ENCODE results near the gene PDZD2.

Gene PDZD2

GRCh38 chr5:32083981-32084430, 445.1 kb downstream of the PDZD2 start:
- Histone ChIP-seq H3K27me3 (ENCODE audit: control insufficient read depth, insufficient read depth, low read length) (no peaks in the 10 kb centered on the region), H3K9ac (ENCODE audit: low read depth, low read length) (no peak overlapping the region), H3K4me3 (ENCODE audit: low read depth, low read length) (no peak overlapping the region), H3K4me1 (ENCODE audit: control insufficient read depth, insufficient read depth, low read length) (no peaks in the 10 kb centered on the region), H3K9me3 (ENCODE audit: control insufficient read depth, insufficient read depth, low read length) (no peaks in the 10 kb centered on the region), H3K36me3 (ENCODE audit: control insufficient read depth, insufficient read depth, low read length) (no peaks in the 10 kb centered on the region)

- Histone ChIP-seq H3K4me1 (ENCODE audit: control insufficient read depth, insufficient read depth, low read length) (no peaks in the 10 kb centered on the region), H3K27me3 (ENCODE audit: control insufficient read depth, insufficient read depth, low read length) (no peaks in the 10 kb centered on the region), H3K9ac (ENCODE audit: low read depth, low read length) (no peak overlapping the region), H3K4me3 (ENCODE audit: low read depth, low read length) (no peak overlapping the region), H3K9me3 (ENCODE audit: control insufficient read depth, insufficient read depth, low read length) (no peaks in the 10 kb centered on the region), H3K36me3 (ENCODE audit: control insufficient read depth, insufficient read depth, low read length) (no peaks in the 10 kb centered on the region)
Measured at GRCh38 chr5:32087086-32088082, 448.5 kb downstream of the PDZD2 start.

- no peak overlapping the region for H3K9ac ChIP-seq (ENCODE audit: low read depth, low read length)
- H3K36me3 ChIP-seq (ENCODE audit: control insufficient read depth, insufficient read depth, low read length): no peaks in the 10 kb centered on the region
- H3K4me3 ChIP-seq (ENCODE audit: low read depth, low read length): no peak overlapping the region
- no peaks in the 10 kb centered on the region for H3K27me3 ChIP-seq (ENCODE audit: control insufficient read depth, insufficient read depth, low read length)
- peaks cover 3% of the 10 kb centered on the region for H3K4me1 ChIP-seq (ENCODE audit: control insufficient read depth, insufficient read depth, low read length)
- H3K9me3 ChIP-seq (ENCODE audit: control insufficient read depth, insufficient read depth, low read length): no peaks in the 10 kb centered on the region
Measured at GRCh38 chr5:32088214-32088613, 449.3 kb downstream of the PDZD2 start.

- Histone ChIP-seq H3K4me3 (ENCODE audit: low read depth, low read length) (no peak overlapping the region), H3K27me3 (ENCODE audit: control insufficient read depth, insufficient read depth, low read length) (no peaks in the 10 kb centered on the region), H3K36me3 (ENCODE audit: control insufficient read depth, insufficient read depth, low read length) (no peaks in the 10 kb centered on the region), H3K4me1 (ENCODE audit: control insufficient read depth, insufficient read depth, low read length) (peaks cover 3% of the 10 kb centered on the region), H3K9ac (ENCODE audit: low read depth, low read length) (peak overlapping the region; percentile 47), H3K9me3 (ENCODE audit: control insufficient read depth, insufficient read depth, low read length) (no peaks in the 10 kb centered on the region)
Measured at GRCh38 chr5:32089146-32090000, 450.4 kb downstream of the PDZD2 start.

- Histone ChIP-seq H3K36me3 (ENCODE audit: control insufficient read depth, insufficient read depth, low read length) (no peaks in the 10 kb centered on the region), H3K9me3 (ENCODE audit: control insufficient read depth, insufficient read depth, low read length) (no peaks in the 10 kb centered on the region), H3K27me3 (ENCODE audit: control insufficient read depth, insufficient read depth, low read length) (no peaks in the 10 kb centered on the region), H3K4me3 (ENCODE audit: low read depth, low read length) (no peak overlapping the region), H3K9ac (ENCODE audit: low read depth, low read length) (no peak overlapping the region), H3K4me1 (ENCODE audit: control insufficient read depth, insufficient read depth, low read length) (peaks cover 3% of the 10 kb centered on the region)
Measured at GRCh38 chr5:32090026-32090754, 451.3 kb downstream of the PDZD2 start.

GRCh38 chr5:32090755-32091128, 451.8 kb downstream of the PDZD2 start:
- Histone ChIP-seq H3K36me3 (ENCODE audit: control insufficient read depth, insufficient read depth, low read length) (no peaks in the 10 kb centered on the region), H3K9ac (ENCODE audit: low read depth, low read length) (no peak overlapping the region), H3K27me3 (ENCODE audit: control insufficient read depth, insufficient read depth, low read length) (no peaks in the 10 kb centered on the region), H3K4me3 (ENCODE audit: low read depth, low read length) (no peak overlapping the region), H3K9me3 (ENCODE audit: control insufficient read depth, insufficient read depth, low read length) (no peaks in the 10 kb centered on the region), H3K4me1 (ENCODE audit: control insufficient read depth, insufficient read depth, low read length) (peaks cover 3% of the 10 kb centered on the region)

- peaks cover 3% of the 10 kb centered on the region for H3K4me1 ChIP-seq (ENCODE audit: control insufficient read depth, insufficient read depth, low read length)
- H3K4me3 ChIP-seq (ENCODE audit: low read depth, low read length): no peak overlapping the region
Measured at GRCh38 chr5:32092938-32093812, 454.2 kb downstream of the PDZD2 start.

GRCh38 chr5:32094691-32095090, 455.8 kb downstream of the PDZD2 start:
- Histone ChIP-seq H3K4me1 (ENCODE audit: control insufficient read depth, insufficient read depth, low read length) (peaks cover 3% of the 10 kb centered on the region), H3K4me3 (ENCODE audit: low read depth, low read length) (no peak overlapping the region), H3K9me3 (ENCODE audit: control insufficient read depth, insufficient read depth, low read length) (no peaks in the 10 kb centered on the region), H3K27me3 (ENCODE audit: control insufficient read depth, insufficient read depth, low read length) (no peaks in the 10 kb centered on the region), H3K9ac (ENCODE audit: low read depth, low read length) (no peak overlapping the region), H3K36me3 (ENCODE audit: control insufficient read depth, insufficient read depth, low read length) (peaks cover 2% of the 10 kb centered on the region)

More at GRCh38 chr5:32092938-32093812, 454.2 kb downstream of the PDZD2 start:
- Histone ChIP-seq H3K27me3 (ENCODE audit: control insufficient read depth, insufficient read depth, low read length) (no peaks in the 10 kb centered on the region), H3K9me3 (ENCODE audit: control insufficient read depth, insufficient read depth, low read length) (no peaks in the 10 kb centered on the region), H3K9ac (ENCODE audit: low read depth, low read length) (no peak overlapping the region), H3K36me3 (ENCODE audit: control insufficient read depth, insufficient read depth, low read length) (no peaks in the 10 kb centered on the region)

GRCh38 chr5:32095261-32095671, 456.3 kb downstream of the PDZD2 start:
- Histone ChIP-seq H3K36me3 (ENCODE audit: control insufficient read depth, insufficient read depth, low read length) (peaks cover 2% of the 10 kb centered on the region), H3K9ac (ENCODE audit: low read depth, low read length) (no peak overlapping the region), H3K9me3 (ENCODE audit: control insufficient read depth, insufficient read depth, low read length) (no peaks in the 10 kb centered on the region), H3K4me3 (ENCODE audit: low read depth, low read length) (no peak overlapping the region), H3K4me1 (ENCODE audit: control insufficient read depth, insufficient read depth, low read length) (peaks cover 3% of the 10 kb centered on the region), H3K27me3 (ENCODE audit: control insufficient read depth, insufficient read depth, low read length) (no peaks in the 10 kb centered on the region)

GRCh38 chr5:32096891-32097595, 458.1 kb downstream of the PDZD2 start:
- Histone ChIP-seq H3K27me3 (ENCODE audit: control insufficient read depth, insufficient read depth, low read length) (no peaks in the 10 kb centered on the region), H3K9me3 (ENCODE audit: control insufficient read depth, insufficient read depth, low read length) (no peaks in the 10 kb centered on the region), H3K4me3 (ENCODE audit: low read depth, low read length) (no peak overlapping the region), H3K36me3 (ENCODE audit: control insufficient read depth, insufficient read depth, low read length) (peaks cover 9% of the 10 kb centered on the region), H3K9ac (ENCODE audit: low read depth, low read length) (no peak overlapping the region), H3K4me1 (ENCODE audit: control insufficient read depth, insufficient read depth, low read length) (peaks cover 3% of the 10 kb centered on the region)
